NAMALWA (cell line): ENCODE measurements around the gene GNMT.
"Not testable (repeated sequence)": the region's sequence is repeated elsewhere in the genome, so short reads cannot be mapped to it uniquely, and the experiment has no call there.

Experiments
- DNase-seq: peaks from one replicate; pipeline ENCODE4 v3.0.0-alpha.2; 2015; ENCODE audit warnings: low spot score

Gene GNMT

DNA sequence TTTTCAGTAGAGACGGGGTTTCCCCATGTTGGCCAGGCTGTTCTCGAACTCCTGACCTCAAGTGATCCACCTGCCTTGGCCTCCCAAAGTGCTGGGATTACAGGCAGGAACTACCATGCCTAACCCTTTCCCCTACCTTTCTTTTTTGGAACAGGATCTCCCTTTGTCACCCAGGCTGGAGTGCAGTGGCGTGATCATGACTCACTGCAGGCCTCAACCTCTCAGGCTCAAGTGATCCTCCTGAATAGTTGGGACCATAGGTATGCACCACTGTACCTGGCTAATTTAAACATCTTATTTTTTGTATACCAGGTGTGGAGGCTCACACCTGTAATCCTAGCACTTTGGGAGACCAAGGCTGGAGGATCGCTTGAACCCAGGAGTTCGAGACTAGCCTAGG, 19.2 kb upstream of the GNMT start:
- not testable (repeated sequence) for DNase-seq

DNA sequence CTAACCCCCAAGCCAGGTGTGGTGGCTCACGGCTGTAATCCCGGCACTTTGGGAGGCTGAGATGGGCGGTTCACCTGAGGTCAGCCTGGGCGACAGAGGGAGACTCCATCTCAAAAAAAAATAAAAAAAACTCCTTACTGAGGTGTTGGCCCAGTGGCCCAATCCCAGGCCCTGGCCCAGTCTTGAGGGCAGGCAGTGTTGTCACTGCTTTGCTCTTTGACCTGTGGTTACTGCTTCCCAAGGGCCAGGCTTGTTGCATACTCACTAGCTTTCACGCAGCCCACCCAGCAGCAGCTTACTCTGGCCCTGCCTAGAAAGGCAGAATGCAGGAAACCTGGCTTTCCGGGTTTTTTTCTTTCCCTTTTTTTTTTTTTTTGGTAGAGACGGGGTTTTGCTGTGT, 18.1 kb upstream of the GNMT start:
- DNase-seq: no peak

DNA sequence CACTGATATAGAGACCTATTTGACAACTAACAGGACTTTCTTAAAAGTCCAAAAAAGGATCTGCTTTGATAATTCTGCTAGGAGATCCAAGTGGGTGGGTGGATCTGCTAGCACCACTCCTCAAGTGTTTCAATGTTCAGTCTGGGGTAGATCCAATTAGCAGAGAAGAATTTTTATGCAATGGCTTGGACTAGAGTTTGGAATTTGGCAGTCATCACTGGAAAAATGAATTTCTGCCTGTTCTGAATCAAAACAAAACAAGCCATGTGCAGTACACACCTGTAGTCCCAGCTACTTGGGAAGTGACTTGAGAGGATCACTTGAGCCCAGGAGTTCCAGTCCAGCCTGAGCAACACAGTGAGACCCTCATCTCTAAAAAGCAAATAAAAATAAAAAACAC, 12.6 kb upstream of the GNMT start:
- DNase-seq: no peak

DNA sequence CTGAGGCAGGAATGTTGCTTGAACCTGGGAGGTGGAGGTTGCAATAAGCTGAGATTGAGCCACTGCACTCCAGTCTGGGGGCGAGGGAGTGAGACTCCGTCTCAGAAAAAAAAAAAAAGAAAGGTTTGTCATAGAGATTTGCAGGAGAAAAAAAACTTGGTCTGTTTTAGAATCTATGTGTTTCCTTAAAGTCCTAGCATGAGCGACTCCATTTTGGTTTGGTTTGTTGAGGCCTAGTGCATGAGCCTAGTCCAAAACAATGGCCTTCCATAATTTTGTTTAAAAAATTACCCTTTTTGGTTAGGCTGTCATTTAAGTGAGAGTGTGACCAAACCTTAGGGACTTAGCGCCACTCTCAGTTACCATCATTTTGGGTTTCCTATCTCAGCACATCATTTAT, 8.2 kb upstream of the GNMT start:
- no peak for DNase-seq

DNA sequence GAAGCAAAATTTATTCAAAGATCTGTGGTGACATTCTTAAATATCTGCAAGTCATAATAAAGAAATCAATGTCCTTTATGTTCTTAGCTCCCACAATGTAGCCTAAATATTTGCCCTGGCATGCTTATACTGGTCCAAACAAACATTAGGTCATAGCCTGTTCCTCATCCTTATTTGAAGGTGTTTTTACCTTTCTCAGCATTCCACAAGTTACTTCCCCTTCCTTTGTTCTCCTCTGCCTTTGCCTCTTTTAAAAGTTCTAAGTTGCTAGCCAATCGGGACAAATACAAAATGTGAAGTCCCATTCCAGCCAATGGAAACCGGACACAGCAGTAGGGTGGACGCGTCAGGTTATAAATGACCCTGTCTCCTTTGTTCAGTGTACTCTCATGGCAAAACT, 6.1 kb upstream of the GNMT start:
- not testable (repeated sequence) for DNase-seq

DNA sequence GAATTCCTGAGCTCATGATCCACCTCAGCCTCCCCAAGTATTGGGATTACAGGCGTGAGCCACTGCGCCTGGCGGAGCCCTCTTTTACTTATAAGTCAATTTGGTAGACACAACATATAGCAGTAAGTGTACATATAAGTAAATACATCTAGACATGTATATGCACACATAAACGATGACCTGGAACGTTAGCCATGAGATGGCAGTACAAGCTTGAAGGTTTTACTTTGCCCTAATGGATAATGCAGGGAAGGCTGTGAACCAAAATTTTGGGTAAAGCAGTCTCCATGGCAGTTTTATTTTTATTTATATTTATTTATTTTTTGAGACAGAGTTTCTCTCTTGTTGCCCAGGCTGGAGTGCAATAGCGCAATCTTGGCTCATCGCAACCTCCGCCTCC, 2.4 kb upstream of the GNMT start:
- no peak for DNase-seq

DNA sequence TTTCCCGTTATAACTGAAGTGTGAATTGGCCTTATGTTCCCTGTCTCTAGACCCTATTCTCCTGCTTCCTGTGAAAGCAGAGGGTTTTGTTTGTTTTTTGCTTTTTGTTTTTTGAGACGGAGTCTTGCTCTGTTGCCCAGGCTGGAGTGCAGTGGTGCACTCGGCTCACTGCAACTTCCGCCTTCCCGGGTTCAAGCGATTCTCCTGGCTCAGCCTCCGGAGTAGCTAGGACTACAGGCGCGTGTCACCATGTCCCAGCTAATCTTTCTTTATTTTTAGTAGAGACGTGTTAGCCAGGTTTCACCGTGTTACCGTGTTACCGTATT, 674 bp upstream of the GNMT start:
- DNase-seq: no peak

DNA sequence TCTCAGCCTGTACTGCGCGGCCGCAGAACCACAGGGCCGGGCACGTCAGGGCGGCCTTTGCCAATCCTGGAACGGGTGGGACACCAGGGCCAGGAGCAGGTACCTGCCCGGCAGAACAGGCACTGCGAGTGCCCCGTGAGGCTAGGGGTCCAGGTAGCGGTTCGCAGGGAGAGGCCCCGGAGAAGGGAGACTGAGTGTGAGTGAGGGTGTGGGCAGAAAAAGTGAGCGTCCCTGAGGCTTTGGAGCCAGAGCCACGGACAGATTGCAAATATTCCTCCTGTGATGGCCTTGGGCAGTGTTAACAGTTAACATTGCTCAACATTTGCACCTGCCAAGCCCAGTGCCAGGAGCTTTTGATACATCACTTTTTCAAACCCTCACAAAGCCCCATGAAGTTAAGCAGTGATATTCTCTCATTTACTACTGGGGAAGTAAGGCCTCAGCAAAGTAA, 491 bp downstream of the GNMT start:
- no peak for DNase-seq

DNA sequence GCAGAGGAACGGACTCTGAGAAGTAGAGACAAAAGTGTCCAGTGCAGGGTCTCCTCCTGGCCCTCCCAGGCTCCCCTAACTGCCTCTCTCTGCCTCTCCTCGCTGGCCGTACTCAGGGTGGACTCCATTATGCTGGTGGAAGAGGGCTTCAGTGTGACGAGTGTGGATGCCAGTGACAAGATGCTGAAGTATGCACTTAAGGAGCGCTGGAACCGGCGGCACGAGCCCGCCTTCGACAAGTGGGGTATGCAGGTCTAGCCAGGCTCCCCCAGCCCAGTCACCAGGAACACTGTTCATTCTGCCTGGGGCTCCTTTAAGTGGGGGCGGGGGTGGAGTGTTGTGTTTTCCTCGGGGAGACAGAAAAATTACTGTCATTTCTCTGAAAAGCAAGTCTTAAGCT, 1.5 kb downstream of the GNMT start:
- DNase-seq: no peak

DNA sequence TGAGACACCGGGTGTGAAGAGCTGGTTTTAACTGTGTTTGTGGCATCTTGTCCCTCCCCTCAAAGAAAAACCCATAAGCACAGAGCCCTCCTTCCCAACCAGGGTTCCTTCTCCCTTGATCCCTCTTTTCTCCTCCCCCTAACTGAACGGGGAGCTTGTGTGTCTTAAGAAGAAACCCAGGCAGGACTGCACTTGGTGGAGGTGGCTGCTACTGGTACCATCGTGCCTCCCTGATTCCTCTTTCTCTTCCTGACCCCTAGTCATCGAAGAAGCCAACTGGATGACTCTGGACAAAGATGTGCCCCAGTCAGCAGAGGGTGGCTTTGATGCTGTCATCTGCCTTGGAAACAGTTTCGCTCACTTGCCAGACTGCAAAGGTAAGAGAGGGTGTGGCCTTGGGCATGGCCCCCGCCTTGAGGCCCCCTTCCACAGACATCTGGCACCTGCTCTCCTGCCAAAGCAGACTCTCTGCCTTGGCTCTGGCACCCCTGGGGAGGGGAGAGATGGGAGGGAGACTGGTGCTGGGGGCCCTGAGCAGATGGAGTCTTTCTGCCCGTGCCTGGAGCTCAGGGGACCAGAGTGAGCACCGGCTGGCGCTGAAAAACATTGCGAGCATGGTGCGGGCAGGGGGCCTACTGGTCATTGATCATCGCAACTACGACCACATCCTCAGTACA, 2.1 kb downstream of the GNMT start:
- DNase-seq: no peak

DNA sequence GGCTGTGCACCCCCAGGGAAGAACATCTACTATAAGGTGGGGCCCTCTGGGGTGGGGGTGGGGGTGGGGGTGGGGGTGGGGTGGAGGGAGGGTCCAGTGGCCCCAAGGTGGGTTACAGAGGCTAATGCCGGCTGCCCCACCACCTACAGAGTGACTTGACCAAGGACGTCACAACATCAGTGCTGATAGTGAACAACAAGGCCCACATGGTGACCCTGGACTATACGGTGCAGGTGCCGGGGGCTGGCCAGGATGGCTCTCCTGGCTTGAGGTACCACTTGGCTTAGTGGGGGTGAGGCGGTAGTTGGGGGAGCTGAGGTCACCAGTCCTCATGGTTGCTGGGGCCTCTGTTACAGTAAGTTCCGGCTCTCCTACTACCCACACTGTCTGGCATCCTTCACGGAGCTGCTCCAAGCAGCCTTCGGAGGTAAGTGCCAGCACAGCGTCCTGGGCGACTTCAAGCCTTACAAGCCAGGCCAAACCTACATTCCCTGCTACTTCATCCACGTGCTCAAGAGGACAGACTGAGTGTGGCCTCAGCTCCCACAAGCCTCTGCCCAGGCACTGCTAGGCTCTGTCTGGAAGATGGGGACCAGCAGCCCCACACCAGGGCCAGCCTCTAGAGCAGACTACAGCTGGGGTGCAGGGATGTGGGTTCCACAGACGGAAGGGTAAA, 2.8 kb downstream of the GNMT start:
- no peak for DNase-seq

DNA sequence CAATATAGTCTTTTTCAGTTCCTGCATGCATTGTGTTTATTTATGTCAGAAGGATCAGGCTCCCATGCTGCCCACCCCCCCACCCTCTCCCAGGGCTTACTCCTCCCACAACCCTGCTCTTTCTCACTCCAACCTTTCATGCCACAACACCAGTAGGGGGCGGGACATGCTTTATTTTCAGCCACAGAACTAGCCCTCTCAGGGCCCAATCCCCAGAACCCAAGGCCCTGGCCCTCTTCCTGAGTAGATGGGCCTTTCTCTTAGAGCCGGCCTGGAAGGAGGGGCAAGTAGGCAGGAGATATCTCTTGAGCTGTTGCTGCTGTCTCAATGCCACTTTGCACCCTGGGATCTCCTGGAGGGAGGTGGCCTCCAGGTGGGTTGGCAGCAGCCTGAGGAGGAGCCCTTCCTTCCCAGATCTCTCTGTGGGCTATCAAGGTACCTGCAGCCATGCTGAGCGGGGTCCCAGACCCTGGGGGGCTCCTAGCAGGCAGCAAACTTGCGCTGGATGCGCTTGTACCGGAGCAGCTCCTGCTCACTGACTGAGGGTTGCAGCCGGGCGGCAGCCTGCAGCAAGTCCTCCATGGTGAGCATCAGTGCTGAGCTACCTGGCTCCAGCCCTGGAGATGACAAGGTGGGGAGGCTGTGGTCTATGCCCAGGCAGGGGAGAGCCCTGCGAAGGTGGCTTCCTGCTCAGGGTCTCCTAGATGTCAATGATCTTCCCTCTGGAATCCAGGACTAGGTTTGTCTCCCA, 3.5 kb downstream of the GNMT start:
- DNase-seq: peak; percentile 75

DNA sequence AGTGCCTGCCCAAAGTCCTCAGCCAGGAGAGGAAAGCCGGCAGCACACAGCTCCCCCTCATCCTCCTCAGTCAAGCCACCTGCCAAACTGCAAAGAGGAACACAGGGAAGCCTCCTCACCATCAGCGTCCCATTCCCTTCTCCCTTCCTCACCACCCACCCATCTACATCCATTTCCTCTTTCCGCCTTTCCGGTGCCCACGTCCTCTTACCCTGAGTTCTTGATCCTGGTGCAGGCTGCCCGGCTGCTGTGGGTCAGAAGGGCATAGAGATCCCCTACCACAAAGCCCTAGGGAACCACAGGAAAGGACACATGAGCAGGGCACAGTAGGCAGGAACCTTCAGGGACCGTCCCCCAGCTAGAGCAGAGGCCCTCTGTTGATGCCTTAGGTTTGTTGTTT, 6.0 kb downstream of the GNMT start:
- DNase-seq: no peak

DNA sequence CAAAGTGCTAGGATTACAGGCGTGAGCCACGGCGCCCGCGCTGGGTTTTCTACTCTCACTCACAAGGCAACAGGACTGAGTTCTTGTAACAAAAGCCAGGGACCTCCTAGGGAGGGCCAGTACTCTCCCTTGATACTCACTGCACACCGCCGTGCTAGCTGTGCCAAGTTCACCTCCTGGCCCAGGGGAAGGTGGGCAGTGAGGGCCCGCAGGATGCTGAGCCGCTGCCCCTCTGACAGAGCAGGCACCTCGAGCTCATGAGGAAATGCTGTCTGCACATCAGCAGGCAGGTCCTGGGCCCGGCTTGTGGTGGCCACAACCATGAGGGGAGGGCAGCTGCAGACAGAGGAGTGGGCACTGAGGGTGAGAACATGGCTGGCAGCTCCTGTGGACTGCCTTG, 6.7 kb downstream of the GNMT start:
- DNase-seq: no peak

DNA sequence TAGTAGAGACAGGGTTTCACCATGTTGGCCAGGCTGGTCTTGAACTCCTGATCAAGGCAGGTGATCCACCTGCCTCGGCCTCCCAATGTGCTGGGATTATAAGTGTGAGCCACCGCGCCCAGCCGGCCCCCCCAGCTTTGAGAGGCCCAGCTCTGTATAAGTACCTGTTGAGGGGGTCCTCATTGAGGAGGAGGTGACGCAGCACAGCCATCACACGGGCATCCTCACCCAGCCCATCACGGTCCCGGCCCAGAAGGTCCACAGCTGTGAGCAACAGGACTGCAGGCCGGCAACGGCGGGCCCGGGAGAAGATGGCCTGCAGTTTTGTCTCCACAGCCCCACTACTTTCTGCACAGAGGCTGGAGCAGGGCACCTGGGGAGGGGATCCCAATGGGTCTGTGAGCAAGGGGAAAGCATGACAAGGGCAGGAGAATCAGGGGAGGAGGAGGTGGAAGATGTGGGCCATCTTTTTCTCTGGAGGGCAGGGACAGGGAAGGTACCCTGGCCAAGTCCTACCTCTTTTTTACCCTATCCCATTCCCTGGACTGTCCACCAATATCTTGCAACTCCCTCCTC, 7.7 kb downstream of the GNMT start:
- DNase-seq: no peak

DNA sequence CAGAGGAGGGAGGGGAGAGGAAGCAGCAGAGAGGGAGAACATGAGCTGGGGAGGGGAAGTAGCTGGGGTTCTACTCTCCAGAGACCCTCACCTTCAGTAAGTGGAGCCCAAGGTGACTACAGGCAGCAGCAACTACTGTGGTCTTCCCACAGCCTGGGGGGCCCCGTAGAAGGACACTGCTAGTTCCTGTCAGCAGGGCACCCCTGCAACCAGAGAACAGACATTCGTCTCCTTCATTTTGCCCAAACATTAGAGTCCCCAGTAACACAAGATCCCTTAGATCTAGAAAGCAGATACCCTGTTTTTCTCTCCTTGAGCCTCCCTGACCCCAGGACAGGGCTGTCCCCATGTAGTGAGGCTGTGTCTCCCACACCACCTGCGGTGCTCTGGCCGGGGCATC, 8.2 kb downstream of the GNMT start:
- no peak for DNase-seq

DNA sequence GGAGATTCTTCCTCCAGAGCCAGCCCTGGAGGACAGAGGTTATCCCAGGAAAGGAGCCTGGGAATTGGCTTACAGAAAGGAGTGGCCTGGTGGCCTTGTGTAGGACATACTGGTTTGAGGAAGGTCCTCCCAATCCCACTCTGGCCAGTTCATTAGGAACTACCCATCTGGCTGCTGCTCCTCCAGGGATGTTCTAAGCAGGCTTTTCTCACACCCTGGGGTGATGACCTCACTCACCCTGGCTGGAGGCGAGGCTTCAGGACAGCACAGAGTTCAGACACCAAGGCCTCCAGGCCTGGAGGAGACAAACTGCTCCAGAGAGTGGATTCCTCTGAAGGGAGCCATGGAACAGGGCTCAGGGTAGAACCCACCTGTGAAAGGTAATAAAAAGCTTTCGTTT, 8.9 kb downstream of the GNMT start:
- DNase-seq: no peak

DNA sequence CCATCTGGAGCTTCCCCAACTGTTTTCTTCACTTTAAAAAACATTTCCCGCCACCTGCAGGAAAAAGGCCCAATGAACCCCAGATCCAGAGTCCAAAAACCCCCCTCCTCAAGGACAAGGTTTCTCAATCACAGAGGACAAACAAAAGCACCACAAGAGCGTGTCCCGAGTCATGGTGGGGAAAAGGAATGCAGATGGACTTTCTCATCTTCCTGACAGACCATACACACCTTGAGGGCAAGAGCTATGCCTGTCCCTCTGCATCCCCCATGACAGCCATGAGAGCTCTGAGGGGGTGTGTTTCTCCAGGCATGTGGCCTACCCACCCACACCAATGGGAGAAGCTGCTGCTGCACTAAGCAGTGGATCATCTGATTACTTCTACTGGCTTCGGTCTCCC, 9.4 kb downstream of the GNMT start:
- no peak for DNase-seq

DNA sequence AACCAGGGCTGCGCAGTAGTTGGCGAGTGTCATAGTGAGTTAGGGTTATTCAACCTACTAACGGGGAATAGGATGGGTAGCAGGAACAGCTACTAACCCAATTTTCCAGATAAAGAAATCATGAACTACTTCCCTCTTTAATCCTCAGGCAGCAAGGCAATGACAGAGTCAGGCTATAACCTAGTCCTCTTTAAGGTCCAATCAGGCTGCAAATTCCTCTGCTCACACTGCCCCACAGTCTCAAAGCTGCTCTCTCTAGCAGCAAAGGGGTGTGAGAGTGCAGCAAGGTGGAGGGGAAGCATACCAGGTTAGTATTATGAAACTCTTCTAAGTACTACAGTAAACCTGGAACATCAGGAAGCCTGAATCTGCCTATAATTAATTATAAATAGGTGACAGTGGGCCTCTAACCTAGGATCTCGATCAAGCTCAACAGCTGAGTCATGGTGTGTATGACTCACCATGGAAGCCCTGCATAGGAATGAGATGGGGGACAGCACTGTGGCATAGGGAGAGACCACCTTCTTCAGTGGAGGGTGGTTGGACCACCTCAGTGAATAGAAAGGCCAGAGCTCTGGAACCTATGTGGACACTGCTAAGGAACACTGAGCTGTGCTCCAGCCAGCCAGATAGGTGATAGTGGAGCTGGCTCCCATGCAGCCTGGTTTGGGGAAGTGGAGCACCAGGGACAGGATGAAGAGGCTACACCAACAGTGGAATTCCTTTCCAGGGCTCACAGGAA, 10.5 kb downstream of the GNMT start:
- no peak for DNase-seq

DNA sequence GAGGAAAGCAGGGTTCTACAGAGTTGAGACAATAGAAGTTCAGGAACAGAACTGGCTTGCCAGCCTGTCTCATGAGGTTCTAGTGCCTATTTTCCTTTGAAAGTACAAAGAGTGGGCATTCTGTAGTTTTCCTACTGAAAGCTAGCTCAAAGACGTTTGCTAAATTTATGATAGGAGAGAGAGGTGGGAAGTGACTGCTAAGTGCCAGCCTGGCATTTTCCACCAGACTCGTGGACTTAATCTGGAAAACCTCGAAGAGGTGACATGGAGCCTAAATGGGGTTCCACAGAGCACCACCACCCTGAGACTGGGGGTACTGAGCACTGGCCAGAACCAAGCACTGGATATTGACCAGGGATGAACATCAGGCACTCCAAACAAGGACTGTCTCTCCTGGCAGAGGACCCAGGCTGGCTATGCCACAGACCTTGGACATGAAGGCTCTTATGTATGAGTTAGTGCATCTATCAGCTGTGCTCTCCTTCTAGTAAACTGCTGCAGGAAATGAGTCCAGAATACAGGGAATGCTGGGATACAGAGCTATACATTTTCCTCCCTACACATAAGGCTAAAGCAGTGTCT, 11.3 kb downstream of the GNMT start:
- DNase-seq: no peak

DNA sequence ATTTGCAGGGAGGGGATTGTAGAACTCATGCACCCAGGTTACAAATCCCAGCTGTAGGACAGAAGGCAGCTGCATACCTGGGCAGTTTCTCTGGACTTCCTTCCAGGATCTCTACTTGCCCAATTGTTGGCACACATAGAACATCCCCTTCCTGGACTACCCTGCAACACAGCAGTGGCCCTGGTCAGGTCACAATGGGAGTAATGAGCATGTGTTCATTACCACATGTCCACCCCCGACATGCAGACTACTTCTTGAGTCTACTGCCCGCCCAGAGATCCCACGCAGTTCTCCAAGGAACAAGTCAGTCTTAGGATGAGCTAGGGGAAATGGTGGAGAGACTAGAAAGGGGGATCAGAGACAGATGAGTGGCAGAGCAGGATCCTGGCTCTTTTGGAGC, 13.4 kb downstream of the GNMT start:
- DNase-seq: no peak

DNA sequence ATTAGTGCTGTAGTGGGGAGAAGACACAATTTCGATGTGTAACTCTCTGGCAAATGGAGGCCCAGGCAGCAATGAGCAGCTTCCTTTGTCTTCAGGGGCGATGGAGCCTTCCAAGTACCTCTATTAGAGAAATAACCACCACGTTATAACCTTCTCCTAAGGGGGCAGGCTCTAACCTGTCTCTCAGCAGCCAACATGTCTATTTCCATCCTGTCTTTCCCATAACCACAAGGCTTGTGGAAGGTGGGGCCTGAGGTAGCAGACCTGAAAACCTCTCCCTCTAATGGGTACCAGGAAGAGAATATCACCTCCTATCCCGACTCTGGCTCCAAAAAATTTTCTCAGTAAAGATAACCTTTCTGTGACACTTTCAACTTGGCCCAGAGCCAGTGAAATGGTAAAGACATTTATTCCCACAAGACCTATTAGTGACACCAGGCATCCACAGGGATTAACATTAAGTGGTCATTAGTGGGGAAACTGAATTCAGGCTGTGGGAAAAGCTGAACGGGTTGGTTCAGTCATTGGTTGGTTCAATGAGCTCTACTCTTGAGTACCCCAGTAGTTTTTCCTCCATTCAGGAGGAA, 14.5 kb downstream of the GNMT start:
- no peak for DNase-seq
